Prostate gland (tissue), 2 donors: ENCODE data around the gene PLEKHM3.

Experiments
- POLR2AphosphoS5 ChIP-seq: sonication (generic); formaldehyde crosslinking; IDR thresholded peaks from one replicate; pipeline ENCODE4 v1.6.1; 2017; ENCODE audit warnings: antibody characterized with exemption
- TF ChIP-seq, protein P1 (sequence below), 4 experiments: fragments of 200-600 bp in 2 of 4; fragments of 450-650 bp in 2 of 4; sonication (generic) in 2 of 4; IDR thresholded peaks; 1 replicate in 3 of 4; 2 replicates in 1 of 4; pipeline ENCODE4 v1.5.1; 2016 to 2019; ENCODE audit warnings: antibody characterized with exemption in 4 of 4, mild to moderate bottlenecking in 2 of 4, moderate library complexity in 2 of 4

DNA sequence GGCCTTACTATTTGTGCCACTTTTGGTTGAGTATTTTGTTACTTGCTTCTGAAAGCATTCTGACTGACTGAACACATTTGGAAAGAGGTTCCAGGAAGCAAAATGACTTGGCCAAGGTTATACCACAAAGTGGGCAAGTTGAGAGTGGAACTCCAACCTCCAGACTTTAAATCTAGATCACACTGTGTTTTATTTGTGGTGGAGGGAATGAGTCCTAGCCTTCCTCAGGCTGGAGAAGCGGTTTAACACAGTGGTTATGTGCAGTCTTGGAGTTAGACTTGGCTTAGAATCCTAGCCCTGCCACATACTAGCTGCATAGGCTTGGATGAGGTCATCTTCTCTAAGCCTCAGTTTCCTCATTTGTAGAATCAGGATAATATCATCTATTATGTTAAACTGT lies 33.4 kb downstream of the PLEKHM3 start:
- TF ChIP-seq, protein P1, sequence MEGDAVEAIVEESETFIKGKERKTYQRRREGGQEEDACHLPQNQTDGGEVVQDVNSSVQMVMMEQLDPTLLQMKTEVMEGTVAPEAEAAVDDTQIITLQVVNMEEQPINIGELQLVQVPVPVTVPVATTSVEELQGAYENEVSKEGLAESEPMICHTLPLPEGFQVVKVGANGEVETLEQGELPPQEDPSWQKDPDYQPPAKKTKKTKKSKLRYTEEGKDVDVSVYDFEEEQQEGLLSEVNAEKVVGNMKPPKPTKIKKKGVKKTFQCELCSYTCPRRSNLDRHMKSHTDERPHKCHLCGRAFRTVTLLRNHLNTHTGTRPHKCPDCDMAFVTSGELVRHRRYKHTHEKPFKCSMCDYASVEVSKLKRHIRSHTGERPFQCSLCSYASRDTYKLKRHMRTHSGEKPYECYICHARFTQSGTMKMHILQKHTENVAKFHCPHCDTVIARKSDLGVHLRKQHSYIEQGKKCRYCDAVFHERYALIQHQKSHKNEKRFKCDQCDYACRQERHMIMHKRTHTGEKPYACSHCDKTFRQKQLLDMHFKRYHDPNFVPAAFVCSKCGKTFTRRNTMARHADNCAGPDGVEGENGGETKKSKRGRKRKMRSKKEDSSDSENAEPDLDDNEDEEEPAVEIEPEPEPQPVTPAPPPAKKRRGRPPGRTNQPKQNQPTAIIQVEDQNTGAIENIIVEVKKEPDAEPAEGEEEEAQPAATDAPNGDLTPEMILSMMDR (IDR thresholded peaks at IDR 0.05), result no peak
- no peak for TF ChIP-seq POLR2AphosphoS5
